ENCODE data around the gene PWWP2B. TPM values are rescaled to one million over a fixed set of nuclear protein-coding genes. Genes with fewer than 3 reads are reported as not detected.

Gene PWWP2B
- total RNA-seq, 1 experiment from 2014 or later = 10.0 TPM

GRCh38 chr10:132429281-132430230, 32.6 kb downstream of the PWWP2B start:
- intact Hi-C loops (cut with micrococcal nuclease) = no loop called here
- ChIA-PET POLR2A (interaction anchor here (0.7 kb wide), 1 partner anchor 8 kb away, joined by 3 read pairs; no protein-coding TSS in a partner anchor), CTCF (interaction anchor here (0.6 to 1.1 kb wide), 3 partner anchors 8 to 9 kb away, joined by 3 to 4 read pairs (median 4); no protein-coding TSS in a partner anchor)
- Mint-ChIP-seq H3K36me3 (ENCODE audit: insufficient read depth, unreplicated experiment) (no peaks in the 10 kb centered on the region), H3K27me3 (ENCODE audit: insufficient read depth, unreplicated experiment) (no peaks in the 10 kb centered on the region), H3K27ac (ENCODE audit: low read depth, unreplicated experiment) (no peak overlapping the region), H3K4me3 (ENCODE audit: unreplicated experiment) (no peak overlapping the region), H3K9me3 (ENCODE audit: unreplicated experiment) (no peaks in the 10 kb centered on the region), H3K4me1 (ENCODE audit: insufficient read depth, unreplicated experiment) (no peaks in the 10 kb centered on the region)
- no peak for TF ChIP-seq CTCF (IDR thresholded peaks at IDR 0.05; ENCODE audit: unreplicated experiment)
- DNase-seq (ENCODE audit: unreplicated experiment) = no peak
- no TSS peak for BruUV-seq (replicated peaks)

- no peak for TF ChIP-seq CTCF (IDR thresholded peaks at IDR 0.05; ENCODE audit: unreplicated experiment)
- no peaks in the 10 kb centered on the region for H3K27me3 Mint-ChIP-seq (ENCODE audit: insufficient read depth, unreplicated experiment)
- H3K9me3 Mint-ChIP-seq (ENCODE audit: unreplicated experiment) = no peaks in the 10 kb centered on the region
- no peak overlapping the region for H3K27ac Mint-ChIP-seq (ENCODE audit: low read depth, unreplicated experiment)
- no peaks in the 10 kb centered on the region for H3K36me3 Mint-ChIP-seq (ENCODE audit: insufficient read depth, unreplicated experiment)
- CTCF ChIA-PET = interaction anchor here (0.6 to 1.8 kb wide), 3 partner anchors 10 to 13 kb away, joined by 3 to 4 read pairs (median 3); no protein-coding TSS in a partner anchor
- no peak for DNase-seq (ENCODE audit: unreplicated experiment)
- BruUV-seq (replicated peaks) = no TSS peak
- POLR2A ChIA-PET = no interaction called here
- no peak overlapping the region for H3K4me3 Mint-ChIP-seq (ENCODE audit: unreplicated experiment)
- no peaks in the 10 kb centered on the region for H3K4me1 Mint-ChIP-seq (ENCODE audit: insufficient read depth, unreplicated experiment)
- intact Hi-C loops (cut with micrococcal nuclease) = no loop called here
Observed at GRCh38 chr10:132430231-132430743, 33.3 kb downstream of the PWWP2B start.

GRCh38 chr10:132430861-132431271, 33.9 kb downstream of the PWWP2B start:
- Mint-ChIP-seq H3K27ac (ENCODE audit: low read depth, unreplicated experiment) (no peak overlapping the region), H3K36me3 (ENCODE audit: insufficient read depth, unreplicated experiment) (no peaks in the 10 kb centered on the region), H3K27me3 (ENCODE audit: insufficient read depth, unreplicated experiment) (no peaks in the 10 kb centered on the region), H3K4me1 (ENCODE audit: insufficient read depth, unreplicated experiment) (no peaks in the 10 kb centered on the region), H3K9me3 (ENCODE audit: unreplicated experiment) (no peaks in the 10 kb centered on the region), H3K4me3 (ENCODE audit: unreplicated experiment) (no peak overlapping the region)
- DNase-seq (ENCODE audit: unreplicated experiment) = no peak
- BruUV-seq (replicated peaks) = no TSS peak
- ChIA-PET POLR2A (no interaction called here), CTCF (interaction anchor here (0.6 to 1.8 kb wide), 3 partner anchors 10 to 13 kb away, joined by 3 to 4 read pairs (median 3); no protein-coding TSS in a partner anchor)
- no peak for TF ChIP-seq CTCF (IDR thresholded peaks at IDR 0.05; ENCODE audit: unreplicated experiment)
- intact Hi-C loops (cut with micrococcal nuclease) = no loop called here

GRCh38 chr10:132431537-132432175, 34.7 kb downstream of the PWWP2B start:
- intact Hi-C loops (cut with micrococcal nuclease) = no loop called here
- no peak for TF ChIP-seq CTCF (IDR thresholded peaks at IDR 0.05; ENCODE audit: unreplicated experiment)
- ChIA-PET CTCF (interaction anchor here (0.5 to 1.8 kb wide), 3 partner anchors 10 to 208 kb away, joined by 3 to 4 read pairs (median 3); no protein-coding TSS in a partner anchor), POLR2A (no interaction called here)
- Mint-ChIP-seq H3K4me1 (ENCODE audit: insufficient read depth, unreplicated experiment) (no peaks in the 10 kb centered on the region), H3K27me3 (ENCODE audit: insufficient read depth, unreplicated experiment) (no peaks in the 10 kb centered on the region), H3K27ac (ENCODE audit: low read depth, unreplicated experiment) (no peak overlapping the region), H3K9me3 (ENCODE audit: unreplicated experiment) (no peaks in the 10 kb centered on the region), H3K36me3 (ENCODE audit: insufficient read depth, unreplicated experiment) (no peaks in the 10 kb centered on the region), H3K4me3 (ENCODE audit: unreplicated experiment) (no peak overlapping the region)
- BruUV-seq (replicated peaks) = no TSS peak
- DNase-seq (ENCODE audit: unreplicated experiment) = no peak

Measured in MCF 10A (cell line).